ENCODE results near the gene MIPOL1.
A peak's percentile ranks its signal among the peaks of the same experiment; 100 is the strongest.
"Not testable (repeated sequence)": the region's sequence is repeated elsewhere in the genome, so short reads cannot be mapped to it uniquely, and the experiment has no call there.

The MIPOL1 gene, protein sequence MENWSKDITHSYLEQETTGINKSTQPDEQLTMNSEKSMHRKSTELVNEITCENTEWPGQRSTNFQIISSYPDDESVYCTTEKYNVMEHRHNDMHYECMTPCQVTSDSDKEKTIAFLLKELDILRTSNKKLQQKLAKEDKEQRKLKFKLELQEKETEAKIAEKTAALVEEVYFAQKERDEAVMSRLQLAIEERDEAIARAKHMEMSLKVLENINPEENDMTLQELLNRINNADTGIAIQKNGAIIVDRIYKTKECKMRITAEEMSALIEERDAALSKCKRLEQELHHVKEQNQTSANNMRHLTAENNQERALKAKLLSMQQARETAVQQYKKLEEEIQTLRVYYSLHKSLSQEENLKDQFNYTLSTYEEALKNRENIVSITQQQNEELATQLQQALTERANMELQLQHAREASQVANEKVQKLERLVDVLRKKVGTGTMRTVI

DNA sequence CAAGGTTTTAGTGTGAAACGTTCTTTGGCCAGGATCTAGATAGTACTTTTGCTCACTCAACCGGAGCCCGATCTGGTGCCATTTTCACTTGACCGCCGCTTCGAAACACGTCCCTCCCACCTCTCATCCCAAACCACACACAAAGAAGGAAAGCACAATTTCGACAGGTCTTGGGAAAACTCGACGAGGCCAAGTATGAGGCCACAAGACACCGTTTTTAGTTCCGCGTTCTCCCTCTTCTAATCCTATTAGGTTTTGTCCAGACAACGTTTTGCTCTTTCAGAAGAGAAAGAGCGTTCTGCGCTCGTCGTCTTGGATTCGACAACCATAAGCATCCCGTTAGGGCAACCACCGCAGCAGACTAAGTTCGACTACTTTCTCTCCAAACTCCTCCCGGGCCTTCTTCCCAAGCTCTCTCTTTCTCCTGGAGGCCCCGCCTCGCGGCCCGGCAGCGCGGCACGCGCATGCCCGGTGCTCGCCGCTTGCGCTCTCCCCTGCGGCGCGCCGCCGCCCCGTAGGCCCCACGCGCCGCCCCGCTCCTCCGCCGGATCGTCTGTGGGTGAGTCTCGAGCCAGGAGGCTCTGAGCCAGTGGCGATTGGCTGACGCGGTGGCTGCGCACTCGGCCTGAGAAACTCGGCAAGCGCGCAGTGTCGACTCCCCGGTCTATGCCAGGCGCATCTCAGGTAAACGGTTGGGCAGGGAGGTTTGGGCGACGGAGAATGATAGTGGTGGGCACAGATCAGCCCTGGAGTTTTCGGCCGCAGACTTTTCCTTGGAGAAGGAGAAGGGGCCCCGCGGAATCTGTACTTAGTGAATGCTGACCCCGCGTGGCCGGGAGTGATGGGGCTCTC, at the start of gene MIPOL1:
Gene MIPOL1 (plus strand): TSS at position 517 of the 852 bp plus-strand sequence. CDS start 49,952 bp downstream, outside the sequence.
- peak within 1 kb of the TSS; percentile 77 for H3K4me3 ChIP-seq (ENCODE audit: low read depth, low read length)

- H3K4me3 ChIP-seq (ENCODE audit: low read depth, low read length) = no peak overlapping the region
These were observed 47.3 kb upstream of the MIPOL1 start for GRCh38 chr14:37150414-37150813.

GRCh38 chr14:37153005-37153404, 44.7 kb upstream of the MIPOL1 start:
- no peak overlapping the region for H3K4me3 ChIP-seq (ENCODE audit: low read depth, low read length)

DNA sequence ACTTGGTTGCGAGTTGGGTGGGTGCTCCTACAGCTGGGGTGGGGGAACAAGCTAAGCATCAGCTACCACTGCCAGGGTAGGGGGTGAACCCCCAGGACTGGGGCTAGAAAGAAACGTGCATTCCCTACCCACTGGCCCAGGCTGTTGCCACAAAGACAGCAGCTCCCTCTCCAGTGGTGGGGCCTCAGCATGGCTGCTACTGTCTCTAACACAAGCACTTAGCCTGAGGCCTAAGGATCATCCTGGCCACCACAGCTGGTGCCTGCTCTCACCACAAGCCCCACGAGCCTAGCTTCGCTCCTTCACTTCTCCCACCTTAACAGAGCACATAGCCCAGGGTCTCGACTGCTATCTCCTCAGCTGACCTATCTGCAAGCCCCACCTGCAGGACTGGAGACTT, 44.3 kb upstream of the MIPOL1 start:
- H3K4me3 ChIP-seq (ENCODE audit: low read depth, low read length) = no peak overlapping the region

DNA sequence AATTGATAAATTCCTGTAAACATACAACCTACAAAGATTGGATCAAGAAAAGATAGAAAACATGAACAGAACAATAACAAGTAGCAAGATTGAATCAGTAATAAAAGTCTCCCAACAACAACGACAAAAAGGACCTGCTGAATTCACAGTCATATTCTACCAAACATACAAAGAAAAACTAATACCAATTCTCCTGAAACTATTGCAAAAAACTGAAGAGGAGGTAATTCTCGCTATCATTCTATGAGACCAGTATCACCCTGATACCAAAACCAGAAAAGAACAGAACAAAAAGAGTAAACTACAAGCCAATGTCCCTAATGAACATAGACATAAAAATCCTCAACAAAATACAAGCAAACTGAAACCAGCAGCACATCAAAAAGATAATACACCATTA, 39.8 kb upstream of the MIPOL1 start:
- H3K4me3 ChIP-seq (ENCODE audit: low read depth, low read length) = no peak overlapping the region

DNA sequence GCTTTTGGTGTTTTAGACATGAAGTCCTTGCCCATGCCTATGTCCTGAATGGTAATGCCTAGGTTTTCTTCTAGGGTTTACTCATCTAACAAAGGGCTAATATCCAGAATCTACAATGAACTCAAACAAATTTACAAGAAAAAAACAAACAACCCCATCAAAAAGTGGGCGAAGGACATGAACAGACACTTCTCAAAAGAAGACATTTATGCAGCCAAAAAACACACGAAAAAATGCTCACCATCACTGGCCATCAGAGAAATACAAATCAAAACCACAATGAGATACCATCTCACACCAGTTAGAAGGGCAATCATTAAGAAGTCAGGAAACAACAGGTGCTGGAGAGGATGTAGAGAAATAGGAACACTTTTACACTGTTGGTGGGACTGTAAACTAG, 35.4 kb upstream of the MIPOL1 start:
- not testable (repeated sequence) for H3K4me3 ChIP-seq (ENCODE audit: low read depth, low read length)

DNA sequence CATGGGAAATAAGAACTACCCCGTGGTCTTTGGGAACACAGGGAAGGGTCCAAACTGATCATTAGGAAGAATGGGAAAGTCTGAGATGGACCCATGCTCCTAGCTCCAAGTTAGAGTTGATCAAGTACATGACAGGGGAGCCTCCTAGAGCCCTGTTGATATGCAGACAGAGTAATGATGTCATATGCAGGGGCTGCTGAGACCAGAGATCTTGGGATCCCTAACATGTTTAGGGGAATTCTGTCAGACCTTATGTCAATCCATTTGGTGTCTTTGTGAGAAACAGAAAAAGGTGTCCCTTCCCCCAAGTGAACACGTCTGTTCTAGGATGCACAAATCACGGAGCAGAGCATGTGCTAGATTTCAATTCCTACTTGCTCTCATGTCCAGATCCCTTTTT, 31.9 kb upstream of the MIPOL1 start:
- no peak overlapping the region for H3K4me3 ChIP-seq (ENCODE audit: low read depth, low read length)

GRCh38 chr14:37167151-37168047, 30.3 kb upstream of the MIPOL1 start:
- no peak overlapping the region for H3K4me3 ChIP-seq (ENCODE audit: low read depth, low read length)

DNA sequence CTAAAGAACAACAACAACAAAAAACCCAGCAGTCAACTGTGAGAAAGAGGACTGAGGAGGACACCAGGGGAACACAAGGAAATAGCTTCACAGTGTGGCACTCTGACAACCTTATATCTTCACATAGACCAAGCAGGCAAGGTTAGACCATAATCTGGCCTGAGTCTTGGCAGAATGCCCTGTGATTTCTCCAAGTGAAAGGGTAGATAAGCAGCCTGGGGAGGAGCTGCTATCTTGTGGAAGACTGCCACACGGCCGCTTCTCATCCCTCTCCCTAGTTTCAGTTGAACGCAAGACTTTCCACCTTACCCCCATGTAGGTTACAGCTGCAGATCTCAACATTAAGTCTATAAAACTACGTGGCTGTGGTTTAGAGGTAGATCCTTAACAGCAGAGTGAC, 29.0 kb upstream of the MIPOL1 start:
- H3K4me3 ChIP-seq (ENCODE audit: low read depth, low read length) = no peak overlapping the region

GRCh38 chr14:37170237-37170636, 27.5 kb upstream of the MIPOL1 start:
- H3K4me3 ChIP-seq (ENCODE audit: low read depth, low read length) = no peak overlapping the region

DNA sequence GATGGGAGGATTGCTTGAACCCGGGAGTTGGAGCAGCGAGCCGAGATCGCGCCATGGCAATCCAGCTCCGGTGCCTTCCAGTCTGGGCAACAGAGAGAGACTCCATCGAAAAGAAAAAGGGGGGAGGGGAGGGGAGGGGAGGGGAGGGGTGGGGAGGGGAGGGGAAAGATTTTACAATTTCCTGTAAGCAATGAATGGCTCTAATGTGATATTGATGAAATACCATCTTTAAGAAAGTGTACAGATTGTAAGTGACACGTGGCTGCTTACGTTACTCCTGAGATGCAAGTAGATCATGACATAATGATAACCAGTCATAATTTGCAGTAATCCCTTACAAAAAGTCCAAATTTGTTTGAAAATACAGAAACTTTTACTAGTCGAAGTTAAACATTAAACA, 26.7 kb upstream of the MIPOL1 start:
- H3K4me3 ChIP-seq (ENCODE audit: low read depth, low read length) = no peak overlapping the region

DNA sequence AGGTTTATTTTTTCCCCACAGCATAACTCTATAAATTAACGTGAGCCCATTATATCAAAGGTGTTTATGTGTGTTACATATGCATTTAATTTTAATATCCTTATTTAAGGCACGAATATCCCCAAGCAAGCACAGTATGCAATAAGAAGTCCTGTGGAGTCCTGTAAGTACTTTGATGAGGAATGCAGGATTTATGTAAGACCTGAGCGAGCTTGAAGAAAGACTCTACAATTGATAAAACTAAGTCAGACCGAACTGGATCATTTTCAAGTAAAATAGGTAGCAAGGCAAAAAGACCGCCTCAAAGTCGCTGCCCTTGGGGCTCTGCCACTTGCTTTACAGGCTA, 26.1 kb upstream of the MIPOL1 start:
- peak overlapping the region; percentile 91 for H3K4me3 ChIP-seq (ENCODE audit: low read depth, low read length)

- peak within 1 kb of the TSS; percentile 91 for H3K4me3 ChIP-seq (ENCODE audit: low read depth, low read length)
These were observed 25.5 kb upstream of the MIPOL1 start, which contains the start of gene SLC25A21 for GRCh38 chr14:37172024-37172869. Gene SLC25A21, minus strand, starts transcription at chr14:37172606.

DNA sequence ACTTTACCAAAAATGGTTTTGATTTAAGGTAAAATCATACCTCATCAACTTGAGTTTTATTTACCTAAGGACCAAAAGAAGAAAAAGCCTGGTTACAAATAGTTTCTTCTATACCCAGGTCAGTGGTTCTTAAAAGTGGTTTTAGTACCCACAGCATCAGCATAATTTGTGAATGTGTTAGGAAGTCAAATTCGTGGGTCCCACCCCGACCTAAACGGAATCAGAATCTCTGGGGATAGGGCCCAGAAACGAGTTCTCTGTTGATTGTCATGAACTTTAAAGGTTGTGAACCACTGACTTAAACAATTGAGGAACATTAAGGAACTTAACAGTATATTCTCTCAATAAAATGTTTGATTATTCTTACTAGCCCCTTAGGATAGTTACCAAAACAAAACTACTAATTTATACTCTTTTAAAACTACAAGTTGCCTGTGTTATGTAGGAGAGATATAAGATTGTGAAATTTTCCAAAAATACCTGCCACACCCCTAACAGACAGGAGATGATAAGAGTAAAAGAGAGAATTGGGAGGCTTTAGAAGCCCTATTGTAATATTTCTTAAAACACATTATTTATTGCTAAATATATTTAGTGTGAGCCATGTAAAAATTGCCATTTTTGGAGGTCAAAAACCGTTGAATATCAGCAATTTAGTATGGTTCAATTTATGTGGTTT, 24.7 kb upstream of the MIPOL1 start:
- peak overlapping the region; percentile 91 for H3K4me3 ChIP-seq (ENCODE audit: low read depth, low read length)

GRCh38 chr14:37179896-37180502, 17.7 kb upstream of the MIPOL1 start:
- H3K4me3 ChIP-seq (ENCODE audit: low read depth, low read length) = no peak overlapping the region

- H3K4me3 ChIP-seq (ENCODE audit: low read depth, low read length) = not testable (repeated sequence)
These were observed 16.9 kb upstream of the MIPOL1 start for GRCh38 chr14:37180886-37181285.

DNA sequence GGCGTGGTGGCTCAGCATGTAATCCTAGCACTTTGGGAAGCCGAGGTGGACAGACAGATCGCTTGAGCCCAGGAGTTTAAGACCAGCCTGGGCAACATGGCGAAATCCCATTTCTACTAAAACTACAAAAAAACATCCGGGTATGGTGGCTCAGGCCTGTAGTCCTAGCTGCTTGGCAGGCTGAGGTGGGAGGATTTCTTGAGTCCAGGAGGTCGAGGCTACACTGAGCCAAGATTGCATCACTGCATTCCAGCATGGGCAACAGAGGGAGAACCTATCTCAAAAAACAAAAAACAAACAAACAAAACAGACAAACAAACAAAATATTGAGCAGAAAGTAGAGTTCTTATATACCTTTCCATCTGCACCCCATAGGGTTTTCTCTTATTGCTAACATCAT, 16.3 kb upstream of the MIPOL1 start:
- H3K4me3 ChIP-seq (ENCODE audit: low read depth, low read length) = no peak overlapping the region

DNA sequence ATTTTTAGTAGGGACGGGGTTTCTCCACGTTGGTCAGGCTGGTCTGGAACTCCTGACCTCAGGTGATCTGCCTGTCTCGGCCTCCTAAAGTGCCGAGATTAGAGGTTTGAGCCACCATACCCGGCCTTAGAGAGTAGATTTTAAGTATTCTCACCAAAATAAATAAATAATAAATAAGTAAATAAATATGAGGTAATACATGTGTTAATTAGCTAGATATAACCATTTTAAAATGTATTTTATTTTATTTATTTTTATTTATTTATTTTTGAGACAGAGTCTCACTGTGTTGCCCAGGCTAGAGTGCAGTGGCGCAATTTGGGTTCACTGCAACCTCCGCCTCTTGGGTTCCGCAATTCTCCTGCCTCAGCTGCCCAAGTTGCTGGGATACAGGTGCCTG, 13.2 kb upstream of the MIPOL1 start:
- H3K4me3 ChIP-seq (ENCODE audit: low read depth, low read length) = not testable (repeated sequence)

- H3K4me3 ChIP-seq (ENCODE audit: low read depth, low read length) = no peak overlapping the region
These were observed 12.1 kb upstream of the MIPOL1 start for GRCh38 chr14:37185670-37186069.
